NCI-H128 (cell line): ENCODE results near the gene ATG101.
"Not testable (repeated sequence)": the region's sequence is repeated elsewhere in the genome, so short reads cannot be mapped to it uniquely, and the experiment has no call there.

ENCODE experiments used
- DNase-seq: peaks from one replicate; lab custom pipeline; 2025; ENCODE audit not compliant: unreplicated experiment; lab: John Stamatoyannopoulos, UW

The ATG101 gene

DNA sequence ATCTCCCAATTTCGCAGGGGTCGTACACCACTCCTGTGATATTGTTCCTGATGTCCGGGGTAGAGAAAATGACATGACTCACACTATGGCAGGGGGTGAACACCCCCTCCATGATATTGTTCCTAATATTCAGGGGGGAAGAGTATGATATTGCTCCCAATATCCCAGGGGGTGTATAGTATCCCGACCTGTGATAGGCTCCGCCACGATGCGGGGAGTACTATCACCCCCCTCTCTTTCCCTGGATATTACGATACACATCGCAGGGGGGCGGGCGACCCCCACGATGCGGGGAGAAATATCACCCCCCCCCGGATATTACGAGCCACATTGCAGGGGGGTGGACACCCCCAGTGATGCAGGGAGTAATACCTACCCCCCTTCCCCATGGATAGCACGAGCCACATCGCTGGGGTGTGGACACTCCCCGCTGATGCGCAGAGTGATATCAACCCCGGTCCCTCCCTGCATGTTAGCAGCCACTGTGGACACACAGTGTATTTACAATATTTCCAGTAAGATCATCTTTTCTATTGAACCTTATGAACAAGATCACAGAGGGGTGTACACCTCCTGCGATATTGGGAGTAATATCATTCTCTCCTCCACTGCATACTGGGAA lies 27.4 kb downstream of the ATG101 start:
- no peak for DNase-seq

DNA sequence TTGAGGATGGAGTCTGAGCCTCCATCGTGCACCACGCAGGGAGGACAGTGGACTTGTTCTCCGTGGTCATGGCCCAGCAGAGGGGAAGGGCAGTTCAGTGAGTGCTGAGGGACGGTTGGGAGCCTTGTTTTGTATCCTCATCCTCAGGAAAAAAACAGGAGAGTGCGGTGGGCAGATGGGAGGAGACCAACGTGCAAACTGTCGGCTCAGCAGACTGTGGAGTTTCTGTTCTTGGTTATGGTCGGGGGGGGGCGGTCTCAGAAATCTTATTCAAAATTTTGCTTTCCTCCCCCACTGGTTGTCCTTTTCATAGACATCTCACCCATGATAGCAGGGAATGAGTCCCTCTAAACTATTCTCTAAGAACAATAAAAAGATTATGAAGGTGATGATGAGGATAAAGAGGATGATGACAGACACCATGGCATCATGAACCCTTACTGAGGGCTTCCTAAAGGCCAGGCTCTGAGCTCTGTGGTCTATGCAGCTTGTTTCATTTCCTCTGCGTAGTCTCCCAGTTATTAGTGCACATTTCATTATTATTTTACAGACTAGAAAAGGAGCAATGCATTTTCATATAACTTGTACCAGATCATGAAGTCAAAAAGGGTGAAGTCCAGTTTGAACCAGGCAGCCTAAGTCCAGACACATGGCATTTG lies 34.8 kb downstream of the ATG101 start:
- not testable (repeated sequence) for DNase-seq

DNA sequence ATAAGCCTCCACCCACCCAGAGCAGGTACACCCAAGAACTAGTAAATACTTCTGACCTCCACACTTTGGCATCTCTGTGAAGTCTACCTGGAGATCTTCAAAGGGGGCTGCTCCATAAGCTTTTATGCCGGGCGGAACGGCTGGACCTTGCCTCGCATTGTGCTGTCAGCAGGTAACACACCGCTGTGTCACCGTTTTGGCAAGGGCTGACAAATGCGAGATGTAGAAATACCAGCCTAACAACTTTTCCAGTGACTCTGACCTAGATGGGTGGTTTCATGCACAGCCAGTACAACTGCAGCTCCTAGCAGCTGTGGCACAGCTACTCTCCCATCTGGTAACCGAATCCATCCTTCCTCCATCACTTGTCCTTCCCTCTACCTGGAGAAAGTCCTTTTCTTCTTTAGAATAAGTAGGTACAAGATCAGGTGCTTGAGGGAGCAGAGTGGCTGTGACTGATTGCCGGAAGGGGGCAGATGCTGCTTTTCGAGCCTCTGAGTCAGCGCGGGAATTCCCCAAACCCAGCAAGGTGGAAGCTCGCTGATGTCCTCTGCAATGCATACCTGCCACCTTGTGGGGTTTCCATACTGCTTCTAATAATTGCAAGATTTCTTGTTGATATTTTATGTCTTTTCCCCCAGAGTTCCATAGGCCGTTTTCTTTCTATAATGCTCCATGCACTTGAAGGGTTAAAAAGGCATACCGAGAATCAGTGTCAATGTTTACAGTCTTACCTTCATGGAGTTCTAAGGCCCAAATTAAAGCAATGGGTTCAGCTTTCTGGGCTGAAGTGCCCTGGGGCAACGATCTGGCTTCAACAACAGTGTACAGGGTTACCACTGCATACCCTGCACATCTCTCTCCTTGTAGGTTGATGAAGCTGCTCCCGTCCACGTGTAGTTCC lies 46.7 kb downstream of the ATG101 start:
- not testable (repeated sequence) for DNase-seq

DNA sequence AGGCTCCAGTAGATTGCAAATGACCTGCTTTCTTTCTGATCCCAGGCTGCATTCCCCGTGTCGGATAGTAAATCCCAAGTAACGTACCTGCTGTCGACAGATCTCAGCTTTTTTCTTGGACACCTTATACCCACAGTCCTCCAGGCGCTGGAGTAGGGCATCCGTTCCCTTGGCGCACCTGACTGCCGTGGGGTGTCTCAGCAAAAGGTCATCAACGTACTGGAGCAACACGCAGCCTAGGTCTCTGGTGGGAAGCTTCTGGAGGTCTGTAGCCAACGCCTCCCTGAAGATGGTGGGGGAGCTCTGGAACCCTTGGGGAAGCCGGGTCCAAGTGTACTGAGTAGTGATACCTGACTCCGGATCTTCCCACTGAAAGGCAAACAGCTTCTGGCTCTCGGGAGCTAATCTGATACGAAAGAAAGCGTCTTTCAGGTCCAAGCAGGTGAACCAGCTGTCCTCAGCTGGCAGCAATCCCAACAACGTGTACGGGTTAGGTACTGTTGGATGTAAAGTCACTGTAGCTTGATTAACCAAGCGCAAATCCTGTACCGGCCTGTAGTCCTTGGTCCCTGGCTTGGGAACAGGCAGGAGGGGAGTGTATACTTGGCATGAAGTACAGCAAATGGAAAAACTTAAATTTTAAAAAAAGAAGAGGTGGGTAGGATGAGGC lies 48.2 kb downstream of the ATG101 start:
- DNase-seq = not testable (repeated sequence)

DNA sequence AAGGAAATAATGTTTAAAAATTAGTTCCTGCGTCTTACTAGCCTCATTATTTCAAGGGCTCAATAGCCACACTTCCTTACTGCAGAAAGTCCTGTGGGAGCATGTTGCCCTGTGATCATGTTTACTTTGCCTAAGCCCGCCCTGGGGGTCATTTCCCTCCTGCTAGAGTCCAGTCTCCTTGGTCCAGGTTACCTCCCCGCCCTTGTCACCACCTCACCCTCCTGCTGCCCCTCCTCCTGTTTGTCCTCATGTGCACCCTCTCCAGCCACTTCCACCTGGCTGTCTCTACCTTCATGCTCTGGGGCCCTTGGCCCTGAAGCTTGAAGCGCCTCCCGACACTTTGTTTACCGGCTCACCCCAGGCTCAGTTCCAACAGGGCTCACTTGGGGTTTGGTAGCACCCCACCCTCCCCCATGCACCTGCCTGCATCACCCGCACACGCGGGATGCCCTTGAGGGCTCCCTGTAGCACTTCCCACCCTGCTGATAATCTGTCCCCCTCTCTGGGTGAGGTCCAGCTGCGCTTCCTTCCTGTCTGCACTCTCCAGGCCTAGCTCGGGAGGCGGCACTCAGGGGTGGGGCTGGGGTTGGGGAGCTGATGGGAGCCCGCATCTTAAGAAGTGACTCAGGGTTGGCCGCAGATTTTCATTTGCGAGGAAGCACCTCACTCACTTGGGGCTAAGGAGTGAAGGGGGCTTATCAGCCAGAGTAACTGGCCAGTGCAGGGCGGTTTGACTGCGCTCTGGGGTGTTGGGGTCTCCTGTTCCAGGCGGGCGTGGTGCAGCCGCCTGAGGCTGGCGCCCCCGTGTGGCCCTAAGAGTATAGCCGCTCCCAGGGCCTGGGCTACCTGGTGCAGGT lies 49.8 kb downstream of the ATG101 start:
- DNase-seq = no peak

DNA sequence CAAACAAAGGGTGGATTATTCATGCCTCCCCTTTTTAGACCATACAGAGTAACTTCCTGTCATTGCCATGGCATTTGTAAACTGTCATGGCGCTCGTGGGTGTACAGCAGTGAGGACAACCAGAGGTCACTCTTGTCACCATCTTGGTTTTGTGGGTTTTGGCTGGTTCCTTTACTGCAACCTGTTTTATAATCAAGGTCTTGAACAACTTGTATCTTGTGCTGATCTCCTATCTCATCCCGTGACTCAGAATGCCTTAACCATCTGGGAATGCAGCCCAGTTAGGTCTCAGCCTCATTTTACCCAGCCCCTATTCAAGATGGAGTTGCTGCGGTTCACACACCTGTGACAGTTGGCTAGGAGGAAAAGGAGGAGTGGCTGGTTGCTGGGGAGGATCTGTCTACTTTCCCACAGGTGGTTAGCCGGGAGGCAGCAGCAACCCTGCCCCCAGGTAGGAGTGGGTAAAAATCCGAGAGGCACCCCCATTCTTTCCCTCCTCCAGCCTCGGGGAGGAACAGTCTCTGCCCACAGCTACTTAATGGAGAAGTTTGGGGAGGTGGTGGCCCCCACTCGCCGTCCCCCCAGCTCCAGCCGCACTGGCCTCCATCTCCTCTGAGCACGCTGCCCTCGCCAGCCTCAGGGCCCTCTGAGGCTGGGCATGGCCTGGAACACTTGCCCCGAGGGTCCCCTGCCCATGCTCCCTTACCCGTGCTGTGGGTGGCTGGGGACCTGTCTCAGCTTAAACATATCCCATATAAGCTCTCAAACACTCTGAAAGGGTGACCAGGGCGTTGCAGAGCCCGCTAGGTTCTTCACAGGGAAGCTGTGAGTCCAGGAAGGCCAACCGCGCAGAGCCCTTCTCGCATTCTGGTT lies 51.4 kb downstream of the ATG101 start:
- no peak for DNase-seq

DNA sequence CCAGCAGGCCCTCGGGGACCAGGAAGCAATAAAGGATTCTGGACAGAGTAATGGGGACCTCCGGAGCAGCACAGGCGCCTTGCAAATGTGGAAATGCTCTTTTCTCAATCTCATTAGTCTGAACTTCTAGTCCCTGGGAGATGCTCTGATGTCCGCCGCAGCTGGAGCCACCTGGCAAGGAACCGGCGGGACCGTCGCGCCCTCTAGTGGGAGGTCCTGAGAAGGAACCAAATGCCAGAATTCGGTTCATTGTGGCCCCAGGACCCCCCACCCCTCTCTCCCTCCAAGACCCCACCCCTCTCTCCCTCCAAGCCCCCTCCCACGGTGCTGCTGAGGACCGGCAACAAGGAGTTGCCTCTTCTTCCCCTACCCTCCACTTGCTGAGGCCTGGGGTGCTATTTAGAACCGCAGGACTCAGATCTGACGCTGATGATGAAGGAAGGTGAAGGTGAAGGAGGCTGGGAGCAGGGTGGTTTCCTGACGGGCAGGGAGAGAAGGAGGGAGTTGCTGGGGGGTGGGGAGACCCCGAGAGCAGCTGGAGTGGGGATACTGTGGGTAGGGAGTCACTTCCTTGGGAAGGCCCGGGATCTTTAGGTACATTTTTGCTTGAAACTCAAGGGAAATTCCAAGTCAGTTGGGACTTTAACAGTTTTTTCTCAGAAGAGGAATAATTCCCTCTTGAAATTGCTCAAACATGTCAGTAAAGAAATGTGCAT lies 52.2 kb downstream of the ATG101 start:
- DNase-seq = peak; percentile 18

DNA sequence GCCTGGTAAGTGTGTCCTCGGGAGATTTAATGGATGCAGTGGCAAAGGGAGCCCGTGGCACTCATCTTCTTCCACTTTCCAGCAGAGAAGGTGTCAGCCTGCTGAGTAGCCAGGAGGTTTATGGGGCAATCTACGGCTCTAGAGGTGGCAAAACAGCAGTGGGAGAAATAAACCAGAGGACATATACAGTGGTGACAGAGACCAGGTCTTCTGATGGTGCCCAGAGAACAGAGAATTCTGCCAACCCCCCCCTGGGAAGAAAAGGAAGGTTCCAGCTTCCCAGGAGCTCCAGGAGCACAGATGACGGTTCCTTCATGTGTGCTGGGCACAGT lies 52.7 kb downstream of the ATG101 start:
- no peak for DNase-seq

DNA sequence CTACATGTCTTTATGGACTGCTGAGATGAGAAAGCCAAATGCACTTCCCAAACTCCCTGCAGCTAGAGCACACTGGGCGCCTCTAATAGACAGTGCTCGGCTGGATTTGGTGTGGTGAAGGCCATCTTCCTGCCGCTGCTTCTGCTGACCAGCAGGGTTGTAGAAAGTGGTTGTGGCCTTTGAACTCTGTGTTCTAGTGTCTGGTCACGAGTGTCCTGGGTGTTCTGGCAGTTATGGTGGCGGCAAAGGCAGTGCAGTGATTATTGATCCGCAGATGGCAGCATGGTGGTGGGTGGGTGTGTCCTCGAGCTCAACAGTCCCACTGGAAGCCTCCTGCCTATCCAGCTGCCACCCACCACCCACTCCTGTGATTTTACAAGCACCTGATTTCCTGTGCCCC lies 53.1 kb downstream of the ATG101 start:
- no peak for DNase-seq

DNA sequence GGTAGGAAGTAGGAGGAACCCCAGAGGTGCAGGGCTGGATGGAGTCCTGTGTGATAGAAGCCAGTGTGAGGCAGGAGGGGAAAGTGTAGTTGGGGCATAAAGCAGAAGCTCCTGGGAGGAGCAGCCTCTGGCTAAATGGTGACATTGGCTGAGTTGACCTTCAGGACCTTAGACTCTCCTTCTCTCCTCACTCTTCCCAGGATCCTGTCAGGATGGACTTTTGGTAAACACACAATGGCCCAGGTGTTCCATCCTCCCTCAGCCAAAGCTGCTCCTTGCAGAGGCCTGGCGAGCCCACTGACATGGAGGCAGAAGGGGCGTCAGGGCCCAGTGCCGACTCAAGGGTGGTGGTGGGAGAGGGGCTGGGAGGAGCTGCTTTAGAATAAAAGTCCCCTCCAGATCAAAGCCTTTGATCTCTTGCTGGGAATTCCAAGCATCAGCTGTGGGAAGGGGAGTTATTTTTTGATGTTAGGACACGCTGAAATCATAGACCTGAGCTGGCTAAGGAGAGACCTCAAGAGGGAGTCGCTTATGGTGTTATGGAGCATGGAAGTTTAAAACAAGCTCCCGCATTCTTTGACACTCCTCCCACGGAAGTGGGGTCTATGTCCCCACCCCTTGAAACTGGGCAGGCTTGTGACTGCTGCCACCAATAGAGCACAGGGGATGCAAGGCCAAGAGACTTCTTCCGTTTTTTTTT lies 53.9 kb downstream of the ATG101 start:
- no peak for DNase-seq

DNA sequence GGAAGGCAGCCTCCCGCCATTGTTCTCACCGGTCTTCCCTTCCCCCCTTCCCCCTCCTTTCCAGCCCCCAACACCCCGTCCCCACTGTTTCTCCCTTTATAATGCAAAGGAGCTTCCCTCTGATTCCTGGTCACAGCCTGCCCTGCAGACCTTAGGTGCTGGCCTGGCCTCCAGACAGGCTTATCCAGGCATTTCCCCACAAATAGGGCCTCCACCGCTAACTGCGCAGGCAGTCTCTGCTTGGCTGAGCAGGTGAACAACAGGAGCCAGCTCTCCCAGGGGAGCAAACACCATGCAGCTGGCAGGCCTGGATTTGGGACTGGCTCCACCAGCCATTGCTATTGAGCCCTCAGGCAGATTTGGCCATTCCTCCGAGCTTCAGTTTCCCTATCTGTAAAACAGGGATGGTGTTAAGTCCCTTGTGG lies 55.7 kb downstream of the ATG101 start:
- no peak for DNase-seq

DNA sequence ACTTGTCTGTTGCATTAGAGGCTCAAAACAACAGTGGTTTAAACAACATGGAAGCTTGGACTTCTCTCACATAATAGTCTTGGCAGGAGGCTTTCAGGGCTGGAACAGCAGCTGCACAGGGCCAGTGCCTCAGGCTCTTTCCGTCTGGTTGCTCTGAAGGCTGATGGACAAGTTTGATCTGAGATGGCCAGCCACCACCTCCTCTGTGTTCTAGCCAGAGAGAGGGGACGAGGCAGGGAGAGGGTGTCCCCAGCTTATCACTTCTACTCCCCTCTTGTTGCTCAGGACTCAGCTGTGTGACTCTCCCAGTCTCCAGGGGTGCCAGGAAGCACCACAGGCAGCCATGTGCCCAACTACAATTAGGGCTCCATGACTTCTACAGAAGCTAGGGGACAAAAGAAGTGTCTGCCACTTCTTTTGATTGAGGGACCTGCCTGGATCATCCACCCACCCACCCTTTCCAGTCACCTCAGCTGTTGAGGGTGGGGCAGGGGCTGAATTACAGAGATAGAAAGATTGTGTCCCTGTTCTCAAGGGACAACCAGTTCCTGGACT lies 56.3 kb downstream of the ATG101 start:
- no peak for DNase-seq
